Stimulated activated CD4-positive, alpha-beta T cell treated with anti-CD3 and anti-CD28 coated beads, Interleukin-12 subunit alpha, Interleukin-12 subunit beta, amount 100 ng/mL, for 24 hours (primary cell): ENCODE measurements around the gene TSPAN32.
"Not testable (repeated sequence)": the region's sequence is repeated elsewhere in the genome, so short reads cannot be mapped to it uniquely, and the experiment has no call there.

Experiments used
- DNase-seq, 2 experiments: peaks; one replicate each; pipeline ENCODE4 v3.0.0-alpha.2; 2020; ENCODE audit warnings: low read depth in 2 of 2

Gene TSPAN32

DNA sequence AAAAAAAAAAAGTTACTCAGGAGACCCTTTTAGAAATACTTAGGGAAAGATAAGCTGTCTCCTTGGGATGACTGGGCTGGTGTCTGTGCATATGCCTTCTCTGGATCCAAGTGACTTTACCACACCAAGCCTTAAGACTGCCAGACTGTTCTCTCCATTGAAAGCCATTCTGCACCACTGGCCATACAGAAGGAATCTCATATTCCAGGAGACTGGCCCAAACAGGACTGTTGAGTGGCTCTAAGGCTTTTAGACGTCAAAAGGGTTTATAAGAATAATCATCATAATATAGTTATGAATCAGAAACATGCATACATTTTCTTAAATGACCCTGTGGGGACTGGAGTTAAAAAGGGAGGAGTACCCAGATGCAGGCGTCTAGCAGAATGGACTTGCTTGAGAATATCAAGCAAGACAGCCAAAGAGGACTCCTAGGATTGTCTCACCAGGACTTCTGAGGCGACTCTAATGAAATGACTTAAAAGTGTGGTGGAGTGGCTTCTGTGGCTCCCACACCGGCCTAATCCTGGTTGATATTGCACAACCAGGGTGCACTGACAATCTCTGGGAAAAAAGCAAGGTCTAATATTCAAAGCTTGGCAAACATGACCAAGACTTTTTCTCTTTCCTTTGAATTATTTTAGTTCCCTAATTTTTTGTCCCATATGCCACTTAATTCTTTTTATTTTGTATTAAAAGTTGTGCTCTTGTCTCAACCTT lies 31.8 kb downstream of the TSPAN32 start:
- not testable (repeated sequence) for DNase-seq

DNA sequence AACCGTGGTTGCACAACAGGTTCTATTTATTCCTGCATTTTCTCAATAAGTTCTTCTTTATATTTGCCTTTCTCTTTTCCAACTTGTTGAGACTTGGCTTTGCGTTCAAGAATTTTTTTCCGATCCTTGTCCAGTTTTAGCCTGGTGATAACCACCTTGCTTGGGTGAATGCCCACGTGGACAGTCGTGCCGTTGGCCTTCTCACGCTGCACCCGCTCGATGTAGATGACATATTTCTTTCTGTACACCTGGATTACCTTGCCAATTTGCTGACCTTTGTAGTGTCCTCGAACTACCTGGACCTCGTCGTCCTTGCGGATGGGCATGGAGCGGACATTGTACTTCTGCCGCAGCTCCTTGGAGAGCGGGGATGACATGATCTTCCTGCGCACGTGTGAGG lies 33.5 kb downstream of the TSPAN32 start:
- DNase-seq = not testable (repeated sequence)

DNA sequence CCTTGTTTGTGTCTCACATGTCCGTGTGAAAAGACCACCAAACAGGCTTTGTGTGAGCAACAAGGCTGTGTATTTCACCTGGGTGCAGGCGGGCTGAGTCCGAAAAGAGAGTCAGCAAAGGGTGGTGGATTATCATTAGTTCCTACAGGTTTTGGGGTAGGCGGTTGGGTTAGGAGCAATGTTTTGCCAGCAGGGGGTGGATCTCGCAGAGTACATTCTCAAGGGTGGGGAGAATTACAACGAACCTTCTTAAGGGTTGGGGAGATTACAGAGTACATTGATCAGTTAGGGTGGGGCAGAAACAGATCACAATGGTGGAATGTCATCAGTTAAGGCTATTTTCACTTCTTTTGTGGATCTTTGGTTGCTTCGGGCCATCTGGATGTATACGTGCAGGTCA lies 36.9 kb downstream of the TSPAN32 start:
- not testable (repeated sequence) for DNase-seq

GRCh38 chr11:2342557-2342956 lies 40.7 kb downstream of the TSPAN32 start:
- DNase-seq = no peak

- DNase-seq = no peak
These were observed 41.2 kb downstream of the TSPAN32 start for GRCh38 chr11:2342981-2343380.

- no peak for DNase-seq
These were observed 41.7 kb downstream of the TSPAN32 start for GRCh38 chr11:2343502-2343901.

- no peak for DNase-seq
These were observed 43.2 kb downstream of the TSPAN32 start for GRCh38 chr11:2345050-2345449.

DNA sequence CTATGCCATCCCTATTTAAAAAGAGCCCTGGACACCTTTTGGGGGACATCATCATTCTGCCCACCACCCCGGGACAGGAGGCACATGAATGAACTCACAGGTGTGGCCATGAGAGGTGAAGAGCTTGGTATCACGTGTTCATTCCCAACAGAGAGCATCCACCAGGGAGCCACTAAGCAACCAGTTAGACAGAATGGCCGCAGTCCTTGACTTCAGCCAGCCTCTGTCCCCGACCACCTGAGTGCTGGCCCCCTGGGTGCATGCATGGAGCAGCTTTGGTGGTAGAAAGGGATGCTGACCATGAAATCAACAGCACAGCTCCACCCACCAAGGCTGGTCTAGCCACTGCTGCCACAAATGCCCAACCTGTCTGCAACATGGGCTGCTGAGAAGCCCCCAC lies 44.2 kb downstream of the TSPAN32 start:
- DNase-seq = no peak

- no peak for DNase-seq
These were observed 44.9 kb downstream of the TSPAN32 start for GRCh38 chr11:2346586-2347307.

DNA sequence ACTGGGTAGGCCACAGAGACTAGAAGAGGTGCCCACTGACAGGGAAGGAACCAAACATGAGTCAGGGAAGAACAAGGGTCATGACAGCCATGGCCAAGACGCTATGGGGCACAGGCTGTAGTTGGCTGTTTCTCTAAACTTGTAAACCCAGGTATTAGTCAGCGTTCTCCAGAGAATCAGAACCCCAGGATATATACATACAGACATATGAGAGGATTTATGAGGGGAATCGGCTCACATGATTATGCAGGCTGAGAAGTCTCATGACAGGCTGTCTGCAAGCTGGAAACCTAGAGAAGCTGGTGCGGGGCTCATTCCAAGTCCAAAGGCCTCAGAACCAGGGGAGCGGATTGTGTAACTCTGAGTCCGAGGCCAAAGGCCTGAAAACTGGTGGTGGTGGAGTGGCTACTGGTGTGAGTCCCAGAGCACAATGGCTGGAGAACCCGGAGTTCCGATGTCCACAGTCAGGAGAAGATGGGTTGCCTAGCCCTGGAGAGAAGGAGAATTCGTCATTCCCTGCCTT lies 45.6 kb downstream of the TSPAN32 start:
- DNase-seq = no peak

DNA sequence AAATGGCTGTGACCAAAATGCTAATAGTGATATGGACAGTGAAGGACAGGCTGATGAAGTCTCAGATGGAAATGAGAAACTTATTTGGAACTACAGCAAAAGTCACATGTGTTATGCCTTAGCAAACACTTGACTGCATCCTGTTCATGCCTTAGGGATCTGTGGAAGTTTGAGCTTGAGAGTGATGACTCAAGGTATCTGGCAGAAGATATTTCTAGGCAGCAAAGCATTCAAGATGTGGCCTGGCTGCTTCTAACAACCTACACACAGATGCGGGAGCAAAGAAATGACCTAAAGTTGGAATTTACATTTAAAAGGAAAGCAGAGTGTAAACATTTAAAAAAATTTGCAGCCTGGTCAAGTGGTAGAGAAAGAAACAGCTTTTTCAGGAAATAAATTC lies 47.2 kb downstream of the TSPAN32 start:
- no peak for DNase-seq

DNA sequence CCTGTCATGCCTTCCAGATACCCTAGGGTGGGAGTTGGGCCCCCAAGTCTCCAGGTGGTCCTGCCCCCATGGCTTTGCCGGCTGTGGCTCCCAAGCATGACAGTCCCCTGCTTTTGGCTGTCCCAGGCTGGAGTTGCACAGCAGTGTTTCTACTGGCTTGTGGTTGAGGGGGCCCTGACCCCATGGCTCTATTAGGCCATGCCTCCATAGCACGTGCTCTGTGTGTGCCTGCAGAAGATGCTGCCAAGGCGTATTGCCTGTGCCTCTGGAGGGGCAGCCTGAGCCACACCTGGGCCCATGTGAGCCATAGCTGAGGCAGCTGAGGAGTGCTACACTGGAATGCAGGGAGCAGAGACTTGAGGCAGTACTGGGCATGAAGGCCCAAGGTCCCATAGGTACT lies 49.9 kb downstream of the TSPAN32 start:
- no peak for DNase-seq

- no peak for DNase-seq
These were observed 50.6 kb downstream of the TSPAN32 start for GRCh38 chr11:2352420-2352819.

DNA sequence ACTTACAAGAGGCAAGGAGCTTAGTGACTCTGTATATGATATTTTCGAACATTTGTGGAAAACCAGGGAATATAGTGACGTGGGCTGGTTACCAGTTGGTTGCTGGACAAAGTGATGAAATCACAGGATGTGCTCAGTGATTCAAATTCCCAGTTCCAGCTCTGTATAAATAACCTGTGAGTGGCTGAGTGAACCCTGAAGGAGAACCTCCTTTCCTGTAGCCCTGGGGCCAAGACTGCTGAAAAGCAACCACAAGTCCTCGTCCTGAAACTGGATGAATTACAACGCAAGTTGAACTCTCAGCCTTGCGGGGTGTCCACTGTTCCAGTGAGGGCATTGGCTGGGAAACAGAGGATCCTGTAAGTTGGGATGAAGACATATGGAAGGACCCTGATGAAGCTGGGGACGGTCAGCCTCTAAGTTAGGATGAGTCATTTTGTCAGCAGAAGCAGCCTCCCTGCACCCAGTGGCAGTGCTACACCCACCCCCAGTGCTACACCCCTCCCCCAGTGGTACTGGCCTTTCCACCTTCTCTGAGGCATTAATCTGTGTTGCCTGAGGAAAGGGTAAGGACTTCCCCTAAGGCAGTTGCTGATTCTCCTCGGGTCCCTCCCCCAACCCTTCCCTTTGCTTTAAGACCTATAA lies 53.3 kb downstream of the TSPAN32 start:
- DNase-seq = no peak

DNA sequence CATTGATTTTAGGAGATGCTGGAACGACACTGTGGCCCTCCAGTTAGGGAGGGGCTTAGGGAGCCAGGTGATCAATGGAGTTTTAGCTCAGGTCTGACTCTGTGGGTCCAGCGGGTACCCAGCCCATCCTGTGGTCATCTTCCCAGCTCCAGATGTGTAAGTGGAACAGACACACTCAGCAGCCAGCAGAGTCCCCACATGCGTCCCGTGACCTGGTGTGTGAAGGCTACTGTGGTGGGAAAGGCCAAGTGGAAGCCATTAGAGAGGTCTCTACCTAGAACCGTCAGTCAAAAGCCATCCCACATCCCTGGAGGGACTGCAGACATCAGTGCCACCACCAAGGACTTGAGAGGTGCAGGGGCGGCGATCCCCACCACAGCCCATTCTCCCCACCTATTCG lies 55.4 kb downstream of the TSPAN32 start:
- no peak for DNase-seq

- DNase-seq = not testable (repeated sequence)
These were observed 55.8 kb downstream of the TSPAN32 start for GRCh38 chr11:2357651-2358050.

DNA sequence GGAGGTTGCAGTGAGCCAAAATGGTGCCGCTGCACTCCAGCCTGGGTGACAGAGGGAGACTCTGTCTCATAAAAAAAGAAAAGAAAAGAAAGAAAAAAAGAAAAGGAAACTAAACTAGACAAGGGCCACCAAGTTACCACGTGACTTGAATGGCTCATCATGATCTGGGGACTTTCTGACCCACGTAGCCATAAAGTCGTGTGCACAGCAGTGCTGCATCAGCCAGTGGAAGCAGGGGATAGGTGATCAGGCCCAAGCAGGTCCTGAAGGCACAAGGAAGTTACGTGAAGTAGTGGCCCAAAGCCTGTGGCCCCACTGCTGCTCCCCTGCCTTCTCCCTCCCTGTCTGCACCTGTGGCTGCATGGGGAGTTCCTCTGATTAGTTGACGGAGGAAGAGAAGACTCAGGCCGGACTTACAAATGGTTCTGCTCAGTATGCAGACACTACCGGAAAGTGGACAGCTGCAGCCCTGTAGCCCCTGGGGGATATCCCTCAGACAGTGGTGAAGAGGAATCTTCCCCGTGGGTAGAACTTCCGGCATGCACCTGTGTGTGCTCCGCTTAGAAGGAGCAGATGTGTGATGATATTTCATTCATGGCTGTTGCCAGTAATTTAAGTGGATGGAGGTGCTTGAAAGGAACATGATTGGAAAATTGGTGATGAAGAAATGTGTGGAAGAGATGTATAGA lies 57.1 kb downstream of the TSPAN32 start:
- DNase-seq = no peak

GRCh38 chr11:2359557-2359956 lies 57.7 kb downstream of the TSPAN32 start:
- DNase-seq = no peak

DNA sequence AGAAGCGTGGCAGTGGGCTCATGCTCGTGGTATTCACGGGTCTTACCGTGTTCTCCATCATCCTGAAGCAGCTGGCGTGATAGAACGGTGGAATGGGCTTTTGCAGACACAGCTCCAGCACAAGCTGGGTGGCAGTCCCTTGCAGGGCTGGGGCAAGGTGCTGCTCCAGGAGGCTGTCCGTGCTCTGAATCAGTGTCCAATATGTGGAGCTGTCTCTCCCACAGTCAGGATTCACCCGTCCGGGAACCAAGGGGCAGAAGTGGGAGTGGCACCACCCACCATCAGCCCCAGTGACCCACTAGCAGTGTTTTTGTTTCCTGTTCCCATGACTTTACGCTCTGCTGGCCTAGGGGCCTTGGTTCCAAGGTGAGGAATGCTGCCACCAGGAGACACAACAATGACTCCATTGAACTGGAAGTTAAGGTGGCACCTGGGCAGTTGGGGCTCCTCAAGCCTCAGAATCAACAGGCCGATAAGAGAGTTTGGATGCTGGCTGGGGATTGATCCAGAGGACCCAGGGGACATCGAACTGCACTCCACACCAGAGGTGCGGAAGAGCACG lies 58.3 kb downstream of the TSPAN32 start:
- no peak for DNase-seq

DNA sequence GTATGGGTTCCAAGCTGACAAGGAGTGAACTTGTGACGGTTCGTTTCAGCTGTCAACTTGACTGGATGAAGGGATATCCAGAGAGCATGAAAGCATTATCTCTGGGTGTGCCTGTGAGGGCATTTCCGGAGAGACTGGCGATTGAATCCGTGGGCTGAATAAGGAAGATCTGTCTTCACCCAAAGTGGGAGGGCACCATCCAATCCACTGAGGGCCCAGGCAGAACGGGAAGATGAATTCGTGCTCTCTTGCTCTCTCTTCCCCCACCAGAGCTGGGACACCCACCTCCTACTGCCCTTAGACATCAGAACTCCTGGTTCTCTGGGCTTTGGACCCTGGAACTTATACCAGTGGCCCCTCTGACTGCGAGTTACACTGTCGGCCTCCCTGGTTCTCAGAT lies 59.8 kb downstream of the TSPAN32 start:
- no peak for DNase-seq

DNA sequence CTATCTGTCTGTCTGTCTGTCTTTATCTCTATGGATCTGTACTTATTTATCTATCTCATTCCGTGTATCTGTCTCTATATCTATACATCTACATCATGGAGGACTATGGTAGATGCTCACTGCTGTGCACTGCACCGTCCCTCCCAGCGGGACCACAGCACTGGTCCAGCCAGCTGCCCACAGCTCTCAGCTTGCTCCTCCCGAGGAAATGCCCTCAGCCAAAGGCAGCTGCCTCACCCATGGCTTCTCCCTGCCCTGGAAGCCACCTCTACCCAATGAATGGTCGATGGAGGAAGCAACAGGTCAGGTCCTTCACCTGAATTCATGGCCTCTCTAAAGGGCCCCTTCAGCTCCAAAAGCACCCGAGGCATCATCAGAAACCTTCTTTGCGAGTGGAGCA lies 60.6 kb downstream of the TSPAN32 start:
- no peak for DNase-seq

GRCh38 chr11:2363130-2363529 lies 61.3 kb downstream of the TSPAN32 start:
- DNase-seq = no peak
